ENCODE measurements around the gene ODAD4. TPM values are rescaled to one million over a fixed set of nuclear protein-coding genes. Genes with fewer than 3 reads are reported as not detected.
A peak's percentile ranks its signal among the peaks of the same experiment; 100 is the strongest.

ODAD4 gene
- total RNA-seq, 2 donors from 2014 or later: 0.15 to 0.19 TPM

DNA sequence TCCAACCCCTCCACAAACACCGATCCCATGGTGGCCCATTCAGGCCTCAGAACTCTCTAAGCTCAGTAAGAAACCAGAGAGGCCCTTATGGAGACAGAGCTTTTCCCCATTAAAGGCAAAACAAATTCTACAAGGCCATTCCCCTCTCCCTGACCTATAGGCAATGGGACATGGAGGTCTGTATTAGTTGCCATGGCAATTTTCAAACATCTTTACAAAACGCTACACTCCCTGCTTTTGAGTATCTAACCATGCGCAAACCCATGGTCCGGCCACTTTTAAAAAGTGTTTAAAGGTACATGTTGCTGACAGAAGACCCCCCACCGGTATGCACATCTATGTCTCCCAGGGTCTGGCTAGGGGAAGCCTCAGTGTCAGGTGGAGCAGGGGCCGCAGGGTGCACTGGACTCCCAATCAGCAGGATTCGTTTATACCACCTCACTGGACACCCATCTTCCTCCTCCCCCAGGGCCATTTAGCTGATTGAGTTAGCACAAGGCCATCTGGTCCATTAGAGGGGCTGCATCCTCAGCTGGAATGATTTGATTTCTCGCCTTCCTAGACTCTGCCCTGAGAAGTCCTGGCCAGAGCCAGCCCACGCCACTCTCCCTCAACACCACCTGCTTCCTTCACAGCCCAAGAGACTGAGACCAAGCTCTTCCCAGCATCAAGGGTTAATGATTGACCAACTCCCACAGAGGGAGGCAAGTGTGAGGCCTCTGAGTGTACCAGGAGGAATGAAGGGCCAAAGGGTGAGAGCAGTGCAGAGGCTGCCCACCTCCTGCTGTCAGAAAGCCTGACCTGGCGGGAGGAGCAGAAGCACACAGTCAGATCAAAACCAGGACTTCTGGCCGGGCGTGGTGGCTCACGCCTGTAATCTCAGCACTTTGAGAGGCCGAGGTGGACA, 22.5 kb upstream of the ODAD4 start:
- no peaks in the 10 kb centered on the region for H3K4me1 ChIP-seq
- H3K4me3 ChIP-seq: no peak overlapping the region
- peaks cover 54% of the 10 kb centered on the region for H3K36me3 ChIP-seq
- intact Hi-C loops (cut with DNase I): no loop called here
- DNase-seq: peak; percentile 49
- H3K9me3 ChIP-seq: no peaks in the 10 kb centered on the region
- no peak for TF ChIP-seq CTCF (IDR thresholded peaks at IDR 0.05)
- no peak overlapping the region for H3K27ac ChIP-seq
- H3K9ac ChIP-seq (ENCODE audit: low read depth in 2 of 2, low read length in 2 of 2): no peak overlapping the region
- no peaks in the 10 kb centered on the region for H3K27me3 ChIP-seq

DNA sequence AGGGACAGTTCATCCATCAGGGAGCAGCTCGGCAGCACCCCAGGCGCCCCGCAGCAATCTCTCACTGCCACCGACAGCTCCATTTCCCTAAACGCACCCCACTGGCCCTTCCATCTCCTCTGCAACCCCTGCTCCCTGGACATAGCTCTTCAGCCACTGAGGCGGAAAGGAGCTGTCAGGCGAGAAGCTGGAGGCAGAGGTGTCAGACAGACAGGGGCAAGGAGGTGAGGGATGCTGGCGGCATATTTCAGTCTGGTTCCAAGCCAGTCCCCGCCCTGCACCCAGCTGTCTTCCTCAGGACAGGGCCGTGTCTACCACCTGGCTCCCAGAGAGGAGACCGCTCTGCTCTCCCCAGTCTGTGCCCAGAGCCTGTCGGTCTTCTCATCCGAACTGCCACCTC, 21.3 kb upstream of the ODAD4 start:
- no peak overlapping the region for H3K9ac ChIP-seq (ENCODE audit: low read depth in 2 of 2, low read length in 2 of 2)
- H3K9me3 ChIP-seq: no peaks in the 10 kb centered on the region
- intact Hi-C loops (cut with DNase I): no loop called here
- no peaks in the 10 kb centered on the region for H3K4me1 ChIP-seq
- no peak overlapping the region for H3K27ac ChIP-seq
- no peak for DNase-seq
- H3K4me3 ChIP-seq: no peak overlapping the region
- no peaks in the 10 kb centered on the region for H3K27me3 ChIP-seq
- TF ChIP-seq CTCF (IDR thresholded peaks at IDR 0.05): no peak
- H3K36me3 ChIP-seq: peaks cover 57% of the 10 kb centered on the region

GRCh38 chr17:41910701-41911391, 19.6 kb upstream of the ODAD4 start:
- intact Hi-C loops (cut with DNase I): no loop called here
- H3K4me1 ChIP-seq: no peaks in the 10 kb centered on the region
- H3K9me3 ChIP-seq: no peaks in the 10 kb centered on the region
- no peak overlapping the region for H3K9ac ChIP-seq (ENCODE audit: low read depth in 2 of 2, low read length in 2 of 2)
- no peak overlapping the region for H3K4me3 ChIP-seq
- H3K36me3 ChIP-seq: peaks cover 43% of the 10 kb centered on the region
- H3K27ac ChIP-seq: no peak overlapping the region
- H3K27me3 ChIP-seq: no peaks in the 10 kb centered on the region
- no peak for TF ChIP-seq CTCF (IDR thresholded peaks at IDR 0.05)
- DNase-seq: no peak

- Histone ChIP-seq H3K9ac (ENCODE audit: low read depth in 2 of 2, low read length in 2 of 2) (no peak overlapping the region), H3K27ac (no peak overlapping the region), H3K36me3 (peaks cover 35% of the 10 kb centered on the region), H3K27me3 (no peaks in the 10 kb centered on the region), H3K9me3 (no peaks in the 10 kb centered on the region), H3K4me1 (peaks cover 9% of the 10 kb centered on the region), H3K4me3 (no peak overlapping the region)
- no peak for DNase-seq
- intact Hi-C loops (cut with DNase I): no loop called here
- no peak for TF ChIP-seq CTCF (IDR thresholded peaks at IDR 0.05)
These were observed 17.5 kb upstream of the ODAD4 start for GRCh38 chr17:41912925-41913324.

DNA sequence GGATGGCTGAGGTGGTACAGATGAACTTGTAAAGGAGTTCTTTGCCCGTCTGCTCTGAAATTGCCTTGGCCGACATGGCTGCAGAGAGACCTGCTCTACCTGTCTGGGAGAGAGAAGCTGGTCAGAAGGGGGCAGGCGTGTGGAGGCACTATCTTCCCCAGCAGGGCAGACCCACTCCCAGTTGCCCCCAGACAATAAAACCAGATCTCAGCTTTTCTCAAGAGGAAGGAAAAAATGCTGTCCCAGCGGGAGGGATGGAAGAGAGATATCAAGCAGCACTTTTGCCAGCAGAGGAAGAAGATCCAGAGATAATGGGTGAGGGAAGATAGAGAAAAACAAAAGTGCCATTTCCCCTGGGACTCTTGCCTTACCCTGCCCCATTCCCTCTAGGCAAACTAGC, 16.6 kb upstream of the ODAD4 start:
- no peak overlapping the region for H3K4me3 ChIP-seq
- no peak for DNase-seq
- H3K27me3 ChIP-seq: no peaks in the 10 kb centered on the region
- H3K36me3 ChIP-seq: peaks cover 34% of the 10 kb centered on the region
- H3K9ac ChIP-seq (ENCODE audit: low read depth in 2 of 2, low read length in 2 of 2): no peak overlapping the region
- no peak overlapping the region for H3K27ac ChIP-seq
- peaks cover 9% of the 10 kb centered on the region for H3K4me1 ChIP-seq
- intact Hi-C loops (cut with DNase I): no loop called here
- H3K9me3 ChIP-seq: no peaks in the 10 kb centered on the region
- TF ChIP-seq CTCF (IDR thresholded peaks at IDR 0.05): no peak
